SK-N-SH treated with all-trans-retinoic acid at 6 μM for 48 hours (cell line): ENCODE results near the gene TTF2.

ENCODE experiments used
- BACH2 ChIP-seq: fragments of 250-450 bp; sonication (Bioruptor Pico); IDR thresholded peaks from 2 replicates; pipeline ENCODE4 v1.9.0; 2021; ENCODE audit warnings: mild to moderate bottlenecking, borderline replicate concordance
- CSRNP3 ChIP-seq: fragments of 250-450 bp; sonication (Bioruptor Pico); IDR thresholded peaks from 2 replicates; pipeline ENCODE4 v1.5.1; 2021; ENCODE audit warnings: mild to moderate bottlenecking, moderate library complexity
- GLIS3 ChIP-seq: fragments of 250-450 bp; sonication (Bioruptor Pico); IDR thresholded peaks from 2 replicates; pipeline ENCODE4 v1.5.0; 2020; ENCODE audit warnings: mild to moderate bottlenecking, moderate library complexity
- PATZ1 ChIP-seq: fragments of 250-450 bp; sonication (Bioruptor Pico); IDR thresholded peaks from 2 replicates; pipeline ENCODE4 v1.8.0; 2020; ENCODE audit warnings: mild to moderate bottlenecking, moderate library complexity, borderline replicate concordance
- ZNF565 ChIP-seq: fragments of 450-650 bp; formaldehyde crosslinking; conservative IDR thresholded peaks from 2 replicates; pipeline ENCODE4 v1.5.0; 2020; ENCODE audit warnings: low read depth, mild to moderate bottlenecking, moderate library complexity
- ZNF8 ChIP-seq: fragments of 450-650 bp; formaldehyde crosslinking; IDR thresholded peaks from 2 replicates; pipeline ENCODE4 v1.5.0; 2020; ENCODE audit warnings: mild to moderate bottlenecking, moderate library complexity

GRCh38 chr1:117116090-117116783, 56.1 kb downstream of the TTF2 start:
- TF ChIP-seq ZNF565 (CRISPR knock-in tag): no peak
- TF ChIP-seq PATZ1 (CRISPR knock-in tag): no peak
- no peak for TF ChIP-seq GLIS3 (CRISPR knock-in tag)
- no peak for TF ChIP-seq CSRNP3
- TF ChIP-seq BACH2 (CRISPR knock-in tag): no peak
- TF ChIP-seq ZNF8: no peak
